PFSK-1 (cell line): ENCODE results near the gene MRPS15.

ENCODE experiments used
- FOXP2 ChIP-seq: optimal IDR thresholded peaks from 2 replicates; pipeline ENCODE3; 2011; ENCODE audit warnings: borderline replicate concordance, control low read depth, inconsistent platforms; ENCODE audit not compliant: insufficient read depth; ENCODE audit errors: extremely low read length, extremely low read depth
- POLR2AphosphoS5 ChIP-seq: IDR thresholded peaks from 2 replicates; pipeline ENCODE4 v1.6.1; 2012; ENCODE audit warnings: low read depth, mild to moderate bottlenecking, control low read depth, low read length, moderate library complexity
- SIN3A ChIP-seq: IDR thresholded peaks from 2 replicates; pipeline ENCODE4 v1.6.1; 2012; ENCODE audit warnings: mild to moderate bottlenecking, low read length, moderate library complexity, borderline replicate concordance; ENCODE audit not compliant: insufficient read depth
- TAF1 ChIP-seq: IDR thresholded peaks from 2 replicates; pipeline ENCODE4 v1.6.1; 2012; ENCODE audit warnings: low read length, control low read depth, borderline replicate concordance; ENCODE audit not compliant: insufficient read depth
- TF ChIP-seq, protein P1 (sequence below), 2 experiments: IDR thresholded peaks; 2 replicates each; pipeline versions ENCODE4 v1.6.1 to v1.8.0; 2011 to 2012; ENCODE audit warnings: low read depth in 2 of 2, low read length in 2 of 2, control low read depth in 1 of 2, inconsistent platforms in 1 of 2, mild to moderate bottlenecking in 1 of 2, moderate library complexity in 1 of 2; ENCODE audit not compliant: insufficient read depth in 1 of 2

Gene MRPS15

DNA sequence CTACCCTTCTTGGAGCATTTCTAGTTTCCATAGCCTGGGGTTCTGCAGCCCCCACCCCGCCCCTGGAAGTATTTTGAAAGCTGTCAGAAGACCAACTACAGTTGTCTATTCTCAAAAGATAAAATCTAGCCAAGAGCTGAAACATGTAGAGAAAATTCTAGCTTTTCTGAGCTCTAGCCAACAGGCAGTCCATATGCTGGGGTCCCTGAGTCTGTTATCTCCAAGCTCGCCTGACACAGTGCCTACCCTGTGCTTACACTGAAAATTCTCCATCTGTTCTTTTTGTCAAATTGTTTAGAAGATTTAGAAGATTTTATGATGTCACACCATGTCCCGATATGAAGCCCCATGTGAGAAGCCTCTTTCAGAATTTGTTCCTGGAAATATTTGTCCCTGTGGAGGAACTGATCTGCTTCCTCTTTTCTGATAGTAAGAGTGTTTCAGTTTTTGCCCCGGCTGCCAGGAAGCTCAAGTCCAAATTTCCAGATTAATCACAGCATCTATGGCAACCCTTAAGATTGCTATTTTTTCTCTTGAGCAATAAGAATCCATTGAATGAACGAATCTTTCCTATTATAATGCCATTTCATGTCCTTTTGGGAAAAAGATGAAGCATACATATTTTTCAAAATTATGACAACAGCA is 42.2 kb upstream of the MRPS15 start:
- TF ChIP-seq POLR2AphosphoS5 (no peak), TAF1 (no peak), FOXP2 (no peak), SIN3A (no peak)
- TF ChIP-seq, protein P1, sequence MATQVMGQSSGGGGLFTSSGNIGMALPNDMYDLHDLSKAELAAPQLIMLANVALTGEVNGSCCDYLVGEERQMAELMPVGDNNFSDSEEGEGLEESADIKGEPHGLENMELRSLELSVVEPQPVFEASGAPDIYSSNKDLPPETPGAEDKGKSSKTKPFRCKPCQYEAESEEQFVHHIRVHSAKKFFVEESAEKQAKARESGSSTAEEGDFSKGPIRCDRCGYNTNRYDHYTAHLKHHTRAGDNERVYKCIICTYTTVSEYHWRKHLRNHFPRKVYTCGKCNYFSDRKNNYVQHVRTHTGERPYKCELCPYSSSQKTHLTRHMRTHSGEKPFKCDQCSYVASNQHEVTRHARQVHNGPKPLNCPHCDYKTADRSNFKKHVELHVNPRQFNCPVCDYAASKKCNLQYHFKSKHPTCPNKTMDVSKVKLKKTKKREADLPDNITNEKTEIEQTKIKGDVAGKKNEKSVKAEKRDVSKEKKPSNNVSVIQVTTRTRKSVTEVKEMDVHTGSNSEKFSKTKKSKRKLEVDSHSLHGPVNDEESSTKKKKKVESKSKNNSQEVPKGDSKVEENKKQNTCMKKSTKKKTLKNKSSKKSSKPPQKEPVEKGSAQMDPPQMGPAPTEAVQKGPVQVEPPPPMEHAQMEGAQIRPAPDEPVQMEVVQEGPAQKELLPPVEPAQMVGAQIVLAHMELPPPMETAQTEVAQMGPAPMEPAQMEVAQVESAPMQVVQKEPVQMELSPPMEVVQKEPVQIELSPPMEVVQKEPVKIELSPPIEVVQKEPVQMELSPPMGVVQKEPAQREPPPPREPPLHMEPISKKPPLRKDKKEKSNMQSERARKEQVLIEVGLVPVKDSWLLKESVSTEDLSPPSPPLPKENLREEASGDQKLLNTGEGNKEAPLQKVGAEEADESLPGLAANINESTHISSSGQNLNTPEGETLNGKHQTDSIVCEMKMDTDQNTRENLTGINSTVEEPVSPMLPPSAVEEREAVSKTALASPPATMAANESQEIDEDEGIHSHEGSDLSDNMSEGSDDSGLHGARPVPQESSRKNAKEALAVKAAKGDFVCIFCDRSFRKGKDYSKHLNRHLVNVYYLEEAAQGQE (IDR thresholded peaks at IDR 0.05; ENCODE audit: insufficient read depth in 1 of 2, low read depth in 2 of 2, low read length in 2 of 2), result no peak

DNA sequence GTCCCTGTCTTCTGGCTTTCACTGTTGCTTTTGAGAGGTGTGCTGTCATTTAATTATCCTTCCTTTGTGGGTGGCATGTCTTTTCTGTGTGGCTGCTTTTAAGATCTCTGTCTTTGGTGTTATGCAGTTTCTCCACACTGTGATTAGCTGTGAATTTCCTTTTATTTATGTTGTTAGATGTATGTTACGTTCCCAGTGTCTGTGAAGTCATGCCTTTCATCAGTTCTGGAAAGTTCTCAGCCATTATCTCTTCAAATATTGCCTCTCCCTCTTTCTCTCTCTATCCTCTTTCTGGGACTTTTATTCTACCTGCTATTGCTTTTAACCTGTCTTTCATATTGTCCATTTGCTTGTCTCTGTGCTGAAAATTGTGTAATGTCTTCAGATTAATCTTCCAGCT is 39.5 kb upstream of the MRPS15 start:
- TF ChIP-seq FOXP2 (no peak), SIN3A (no peak), POLR2AphosphoS5 (no peak), TAF1 (no peak)
- TF ChIP-seq, protein P1 (IDR thresholded peaks at IDR 0.05; ENCODE audit: insufficient read depth in 1 of 2, low read depth in 2 of 2, low read length in 2 of 2), result no peak

DNA sequence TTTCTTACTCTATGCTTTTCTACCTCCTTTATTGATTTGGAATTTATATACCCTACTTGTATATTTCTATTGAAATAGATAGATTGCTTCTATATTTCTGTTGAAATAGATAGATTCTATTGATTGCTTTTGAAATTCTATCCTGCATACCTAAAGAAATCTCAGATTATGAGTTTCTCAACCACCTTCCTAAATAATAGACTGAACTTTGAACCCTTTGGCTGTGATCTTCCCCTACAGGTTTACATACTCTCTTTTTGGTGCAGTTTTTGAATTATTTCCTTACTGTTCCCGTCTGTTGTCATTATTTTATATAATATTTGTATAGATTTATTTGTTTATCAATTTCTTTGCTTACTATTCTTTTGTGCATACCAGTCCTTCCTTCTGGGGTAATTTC is 39.0 kb upstream of the MRPS15 start:
- TF ChIP-seq SIN3A, result no peak
- no peak for TF ChIP-seq TAF1
- no peak for TF ChIP-seq FOXP2
- TF ChIP-seq, protein P1 (IDR thresholded peaks at IDR 0.05; ENCODE audit: insufficient read depth in 1 of 2, low read depth in 2 of 2, low read length in 2 of 2), result no peak
- TF ChIP-seq POLR2AphosphoS5, result no peak

DNA sequence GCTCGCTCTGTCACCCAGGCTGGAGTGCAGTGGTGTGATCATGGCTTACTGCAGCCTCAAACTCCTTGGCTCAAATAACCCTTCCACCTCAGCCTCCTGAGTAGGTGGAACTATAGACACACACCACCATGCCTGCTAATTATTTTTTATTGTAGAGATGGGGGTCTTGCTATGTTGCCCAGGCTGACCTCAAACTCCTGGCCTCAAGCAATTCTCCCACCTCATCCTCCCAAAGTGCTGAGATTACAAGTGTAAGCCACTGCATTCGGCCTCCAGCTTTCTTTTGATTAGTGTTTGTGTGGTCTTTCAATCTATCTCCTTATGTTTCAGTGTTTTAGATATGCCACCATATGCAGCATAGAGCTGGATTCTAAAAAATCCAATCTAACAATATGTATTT is 38.4 kb upstream of the MRPS15 start:
- no peak for TF ChIP-seq SIN3A
- TF ChIP-seq, protein P1 (IDR thresholded peaks at IDR 0.05; ENCODE audit: insufficient read depth in 1 of 2, low read depth in 2 of 2, low read length in 2 of 2), result no peak
- no peak for TF ChIP-seq TAF1
- no peak for TF ChIP-seq POLR2AphosphoS5
- TF ChIP-seq FOXP2, result no peak
